Measurements from ENCODE around the gene TP63.

Gene TP63

DNA sequence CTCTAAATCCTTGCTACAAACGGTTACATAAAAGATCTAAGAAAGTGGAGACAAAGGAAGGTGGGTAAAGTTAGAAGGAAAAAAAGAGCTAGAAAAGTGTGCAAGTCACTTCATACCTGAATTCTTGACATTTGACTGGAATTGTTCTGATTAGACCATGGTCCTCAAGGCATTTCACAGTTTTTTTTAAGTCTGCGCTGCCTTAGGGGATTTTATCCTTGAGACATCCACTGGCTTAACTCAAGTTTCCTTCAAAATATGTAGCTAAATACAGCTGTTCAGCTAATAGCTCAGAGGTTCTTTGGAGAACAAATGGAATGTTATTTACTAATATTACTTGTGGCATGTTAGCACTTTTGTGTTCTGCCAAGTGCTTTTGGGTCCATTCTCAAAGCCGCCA, 236.9 kb downstream of the TP63 start:
- DNase-seq (ENCODE audit: low spot score), result no peak

- no peak for DNase-seq (ENCODE audit: low spot score)
These were observed 238.0 kb downstream of the TP63 start for GRCh38 chr3:189869165-189869564.

- DNase-seq (ENCODE audit: low spot score), result no peak
These were observed 240.2 kb downstream of the TP63 start for GRCh38 chr3:189871418-189871817.

- no peak for DNase-seq (ENCODE audit: low spot score)
These were observed 252.0 kb downstream of the TP63 start for GRCh38 chr3:189883113-189883753.

DNA sequence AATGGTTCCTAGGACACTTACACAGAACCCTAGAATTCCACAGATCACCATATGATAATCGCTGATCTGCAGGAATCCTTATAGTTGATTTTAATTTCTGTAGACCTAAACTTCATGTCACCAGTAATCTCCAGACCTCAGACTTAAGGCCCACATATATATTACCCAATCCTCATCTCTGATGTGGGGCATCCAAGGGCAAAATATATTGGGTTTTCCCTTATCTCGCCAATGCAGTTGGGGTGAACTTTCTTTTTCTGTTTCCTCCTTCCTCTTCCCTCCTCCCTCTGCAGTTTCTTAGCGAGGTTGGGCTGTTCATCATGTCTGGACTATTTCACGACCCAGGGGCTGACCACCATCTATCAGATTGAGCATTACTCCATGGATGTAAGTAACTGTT, 259.3 kb downstream of the TP63 start:
- DNase-seq (ENCODE audit: low spot score), result no peak

DNA sequence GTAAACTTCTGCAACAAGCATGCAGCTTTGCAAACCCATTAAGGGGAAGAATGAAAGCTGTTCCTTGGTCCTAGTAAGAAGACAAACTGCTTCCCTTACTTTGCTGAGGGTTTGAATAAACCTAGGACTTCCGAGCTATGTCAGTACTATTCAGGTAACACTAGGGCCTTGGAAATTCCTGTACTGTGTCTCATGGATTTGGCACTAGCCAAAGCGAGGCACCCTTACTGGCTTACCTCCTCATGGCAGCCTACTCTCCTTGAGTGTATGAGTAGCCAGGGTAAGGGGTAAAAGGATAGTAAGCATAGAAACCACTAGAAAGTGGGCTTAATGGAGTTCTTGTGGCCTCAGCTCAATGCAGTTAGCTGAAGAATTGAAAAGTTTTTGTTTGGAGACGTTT, 265.3 kb downstream of the TP63 start:
- no peak for DNase-seq (ENCODE audit: low spot score)

GRCh38 chr3:189897406-189897805, 266.2 kb downstream of the TP63 start:
- no peak for DNase-seq (ENCODE audit: low spot score)

DNA sequence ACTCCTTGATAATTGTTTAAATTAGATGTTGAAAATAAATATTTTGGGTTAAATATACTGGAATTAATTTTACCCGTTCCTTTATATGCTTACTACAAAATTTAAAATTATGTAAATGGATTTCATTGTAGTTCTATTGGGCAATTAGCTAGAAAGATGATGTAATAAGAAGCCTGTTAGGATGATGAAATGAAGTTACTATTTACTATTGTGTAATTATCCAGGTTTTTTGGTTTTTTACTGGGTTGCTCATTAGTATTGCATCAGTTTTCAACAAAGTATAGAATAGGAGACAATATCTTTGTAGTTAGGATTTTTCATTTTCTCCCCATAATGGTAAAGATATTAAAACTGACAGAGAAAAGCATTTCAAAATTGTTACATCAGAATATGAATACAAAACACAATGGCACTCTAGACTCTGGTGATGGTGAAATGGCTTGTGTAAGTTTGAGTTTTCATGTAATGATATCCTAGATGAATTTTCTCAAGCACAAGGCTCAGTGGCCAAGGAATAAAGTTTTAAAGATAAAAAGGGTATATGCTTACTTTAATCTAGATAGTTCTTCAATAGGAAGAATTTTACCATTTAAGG, 267.5 kb downstream of the TP63 start:
- no peak for DNase-seq (ENCODE audit: low spot score)

GRCh38 chr3:189899186-189899585, 268.0 kb downstream of the TP63 start:
- DNase-seq (ENCODE audit: low spot score), result no peak

GRCh38 chr3:189900578-189900977, 269.4 kb downstream of the TP63 start:
- DNase-seq (ENCODE audit: low spot score), result no peak

GRCh38 chr3:189901481-189901880, 270.3 kb downstream of the TP63 start:
- no peak for DNase-seq (ENCODE audit: low spot score)

- DNase-seq (ENCODE audit: low spot score), result no peak
These were observed 271.3 kb downstream of the TP63 start for GRCh38 chr3:189902230-189903186.

DNA sequence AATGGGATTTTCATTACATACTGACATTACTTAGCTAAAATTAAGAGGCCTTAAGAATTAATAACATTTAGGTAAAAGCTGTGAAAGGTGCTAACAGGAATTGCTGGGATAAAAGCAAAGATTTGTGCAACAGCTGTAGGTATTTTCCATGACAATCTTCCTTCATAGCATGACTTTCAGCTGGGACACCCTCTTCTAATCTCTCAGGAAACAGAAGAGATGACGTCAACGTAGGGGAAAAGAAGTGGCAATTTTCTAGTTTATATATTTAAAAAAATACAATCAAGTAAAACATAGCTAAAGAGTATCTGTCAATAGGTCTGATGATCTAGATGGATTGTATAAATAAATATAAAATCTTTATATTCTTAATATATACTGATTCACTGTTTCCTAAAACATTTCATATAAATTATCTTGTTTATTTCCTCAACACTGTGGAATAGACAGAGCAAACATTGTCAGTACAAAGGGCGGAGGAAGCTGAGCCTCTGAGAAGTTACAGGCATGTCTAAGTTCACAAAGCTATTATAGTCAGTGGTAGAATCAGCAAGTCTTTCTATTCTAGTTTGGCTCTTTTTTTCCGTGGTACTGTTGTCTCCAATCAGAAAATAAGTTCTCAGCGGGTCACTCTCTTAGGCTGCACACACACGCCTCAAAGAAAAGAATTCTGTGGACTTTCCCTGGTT, 272.5 kb downstream of the TP63 start:
- DNase-seq (ENCODE audit: low spot score), result no peak

- no peak for DNase-seq (ENCODE audit: low spot score)
These were observed 276.6 kb downstream of the TP63 start for GRCh38 chr3:189907803-189908202.

GRCh38 chr3:189908646-189909045, 277.5 kb downstream of the TP63 start:
- DNase-seq (ENCODE audit: low spot score), result no peak

DNA sequence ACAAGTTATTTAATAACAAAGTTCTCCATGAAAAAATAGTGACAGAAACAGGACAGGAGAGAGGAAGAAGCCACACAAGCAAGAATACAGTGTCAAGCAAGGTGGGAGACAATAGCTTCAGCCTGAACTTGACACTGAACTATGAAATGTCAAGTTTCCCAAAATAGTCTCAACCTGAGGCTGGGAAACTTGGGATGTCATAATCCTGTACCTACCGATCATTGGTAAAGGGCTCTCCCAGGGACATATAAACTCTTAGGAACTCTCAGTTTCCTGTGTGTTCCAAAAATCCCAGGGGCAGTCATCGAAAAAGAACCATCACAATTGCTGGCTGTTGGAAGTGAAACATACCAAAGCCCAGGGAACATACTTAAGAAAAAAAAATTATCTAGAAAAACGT, 277.9 kb downstream of the TP63 start:
- DNase-seq (ENCODE audit: low spot score), result no peak

GRCh38 chr3:189909573-189909972, 278.4 kb downstream of the TP63 start:
- DNase-seq (ENCODE audit: low spot score), result no peak

- no peak for DNase-seq (ENCODE audit: low spot score)
These were observed 279.8 kb downstream of the TP63 start for GRCh38 chr3:189911001-189911400.

DNA sequence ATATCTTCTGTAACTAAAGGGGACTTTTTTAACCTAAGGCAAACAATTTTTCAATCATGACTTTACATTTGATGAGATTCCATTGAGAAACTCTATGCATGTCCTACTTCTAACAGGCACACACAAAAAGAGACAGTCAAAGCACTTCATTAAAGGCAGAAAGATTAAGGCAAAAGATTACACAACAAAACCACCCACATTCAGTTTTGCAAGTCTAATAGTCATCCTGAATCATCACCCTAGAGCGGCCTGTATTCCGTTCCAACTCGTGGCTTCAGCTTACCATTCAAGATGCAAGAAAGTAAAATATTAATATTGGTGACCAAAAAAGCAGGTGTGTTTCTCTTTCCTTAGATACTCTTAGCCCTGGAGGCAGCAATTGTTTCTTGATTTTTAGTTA, 283.6 kb downstream of the TP63 start:
- DNase-seq (ENCODE audit: low spot score), result no peak

- DNase-seq (ENCODE audit: low spot score), result no peak
These were observed 290.6 kb downstream of the TP63 start for GRCh38 chr3:189921770-189922169.

GRCh38 chr3:189927975-189928895, 297.0 kb downstream of the TP63 start:
- DNase-seq (ENCODE audit: low spot score), result no peak

Data from SW480 (cell line).